Stimulated activated CD4-positive, alpha-beta T cell treated with anti-CD3 and anti-CD28 coated beads, Interleukin-1b, Interleukin-23, amount 100 ng/mL, for 4 hours (primary cell): Measurements from ENCODE around the gene PLXNA1.

ENCODE experiments used
- DNase-seq, 2 donors: peaks; one replicate each; pipeline ENCODE4 v3.0.0-alpha.2; 2020; ENCODE audit warnings: low read depth in 2 of 2

PLXNA1 gene

GRCh38 chr3:127002195-127003174 is 19.6 kb downstream of the PLXNA1 start:
- DNase-seq: no peak

- DNase-seq: no peak
Observed at GRCh38 chr3:127003175-127003555, 20.2 kb downstream of the PLXNA1 start.

- DNase-seq: no peak
Observed at GRCh38 chr3:127003601-127004280, 20.8 kb downstream of the PLXNA1 start.

- DNase-seq: no peak
Observed at GRCh38 chr3:127004641-127005397, 21.9 kb downstream of the PLXNA1 start.

- DNase-seq: no peak
Observed at GRCh38 chr3:127005864-127006500, 23.1 kb downstream of the PLXNA1 start.

GRCh38 chr3:127006781-127007436 is 24.0 kb downstream of the PLXNA1 start:
- DNase-seq: no peak

GRCh38 chr3:127008236-127008635 is 25.3 kb downstream of the PLXNA1 start:
- no peak for DNase-seq

- no peak for DNase-seq
Observed at GRCh38 chr3:127009531-127009930, 26.6 kb downstream of the PLXNA1 start.

- DNase-seq: no peak
Observed at GRCh38 chr3:127011270-127011992, 28.5 kb downstream of the PLXNA1 start.

- no peak for DNase-seq
Observed at GRCh38 chr3:127012091-127012490, 29.2 kb downstream of the PLXNA1 start.

- no peak for DNase-seq
Observed at GRCh38 chr3:127013181-127013580, 30.3 kb downstream of the PLXNA1 start.

- DNase-seq: no peak
Observed at GRCh38 chr3:127013758-127014535, 31.0 kb downstream of the PLXNA1 start.

GRCh38 chr3:127014536-127015281 is 31.8 kb downstream of the PLXNA1 start:
- DNase-seq: no peak

GRCh38 chr3:127015282-127016042 is 32.5 kb downstream of the PLXNA1 start:
- no peak for DNase-seq

GRCh38 chr3:127016043-127016343 is 33.1 kb downstream of the PLXNA1 start:
- DNase-seq: no peak

GRCh38 chr3:127016461-127016860 is 33.5 kb downstream of the PLXNA1 start:
- no peak for DNase-seq

GRCh38 chr3:127017229-127017628 is 34.3 kb downstream of the PLXNA1 start:
- DNase-seq: no peak

- no peak for DNase-seq
Observed at GRCh38 chr3:127017781-127018180, 34.9 kb downstream of the PLXNA1 start.
